ENCODE data around the gene UFSP2.
"Not testable (repeated sequence)": the region's sequence is repeated elsewhere in the genome, so short reads cannot be mapped to it uniquely, and the experiment has no call there.

- TF ChIP-seq POLR2AphosphoS5 (IDR thresholded peaks at IDR 0.05; ENCODE audit: borderline replicate concordance, low read depth, low read length); FOXP2 (optimal IDR thresholded peaks at IDR 0.05; ENCODE audit: control extremely low read depth, extremely low read length, insufficient read depth); EZH2 (IDR thresholded peaks at IDR 0.05): not testable (repeated sequence)
Measured at GRCh38 chr4:185362570-185362969, 63.2 kb downstream of the UFSP2 start.
